ENCODE results near the gene AVEN. TPM values are rescaled to one million over a fixed set of nuclear protein-coding genes. Genes with fewer than 3 reads are reported as not detected.

Gene AVEN
- total RNA-seq, 1 donor from 2014 or later: 21.2 TPM

- DNase-seq (ENCODE audit: low spot score): no peak
These were observed 123.2 kb downstream of the AVEN start for GRCh38 chr15:33915571-33916407.

- DNase-seq (ENCODE audit: low spot score): no peak
These were observed 125.5 kb downstream of the AVEN start for GRCh38 chr15:33913459-33913858.

DNA sequence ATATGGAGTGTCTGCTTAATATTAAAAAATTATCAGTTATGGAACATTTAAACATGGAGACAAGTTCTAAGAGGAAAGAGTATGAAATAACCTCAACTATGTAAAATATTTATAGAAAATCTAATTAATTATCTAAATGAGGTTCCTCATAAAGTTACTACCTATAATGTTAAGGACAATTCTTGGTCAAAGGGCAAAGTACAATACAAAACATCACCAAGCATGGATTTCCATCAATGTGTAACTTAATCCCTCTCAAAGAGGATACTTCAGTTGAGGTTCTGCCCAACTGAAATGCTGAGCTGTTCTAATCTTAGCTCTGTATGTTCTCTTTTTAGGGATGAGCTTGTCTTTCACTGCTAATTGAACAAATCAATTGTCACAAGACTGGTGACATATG lies 126.7 kb downstream of the AVEN start:
- no peak for DNase-seq (ENCODE audit: low spot score)

DNA sequence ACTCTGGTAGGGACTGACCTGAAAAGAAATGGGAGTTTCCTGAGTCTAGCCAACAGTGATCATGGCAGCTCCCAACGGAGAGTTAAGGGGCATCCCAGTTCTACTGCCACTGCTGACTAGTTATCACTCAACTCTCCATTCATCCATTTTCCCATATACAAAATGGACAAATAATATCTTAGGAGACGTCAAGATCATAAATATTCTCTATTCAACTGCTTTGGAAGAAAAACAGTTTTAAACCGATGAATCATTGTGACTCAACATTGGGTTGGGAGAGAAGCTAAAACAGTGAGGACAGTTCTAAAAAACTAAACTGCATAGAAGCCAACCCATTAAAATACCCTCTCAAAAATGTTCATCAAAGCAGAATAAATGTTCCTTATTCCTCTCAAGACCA lies 128.3 kb downstream of the AVEN start:
- no peak for DNase-seq (ENCODE audit: low spot score)

DNA sequence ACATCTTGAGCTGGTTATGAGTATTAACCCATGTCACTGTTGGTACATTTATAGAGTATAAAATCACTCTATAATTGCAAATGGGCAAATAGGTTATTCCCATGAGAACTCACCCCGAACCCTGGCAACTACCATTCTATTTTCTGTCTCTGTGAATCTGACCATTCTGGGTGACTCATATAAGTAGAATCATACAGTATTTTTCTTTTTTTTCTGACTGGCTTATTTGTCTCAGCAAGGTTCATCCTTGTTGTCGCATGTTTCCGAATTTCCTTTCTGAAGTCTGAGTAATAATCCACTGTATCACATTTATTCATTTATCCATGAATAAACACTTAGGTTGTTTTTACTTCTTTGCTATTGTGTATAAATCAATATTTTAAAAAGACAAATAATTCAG lies 130.6 kb downstream of the AVEN start:
- no peak for DNase-seq (ENCODE audit: low spot score)

DNA sequence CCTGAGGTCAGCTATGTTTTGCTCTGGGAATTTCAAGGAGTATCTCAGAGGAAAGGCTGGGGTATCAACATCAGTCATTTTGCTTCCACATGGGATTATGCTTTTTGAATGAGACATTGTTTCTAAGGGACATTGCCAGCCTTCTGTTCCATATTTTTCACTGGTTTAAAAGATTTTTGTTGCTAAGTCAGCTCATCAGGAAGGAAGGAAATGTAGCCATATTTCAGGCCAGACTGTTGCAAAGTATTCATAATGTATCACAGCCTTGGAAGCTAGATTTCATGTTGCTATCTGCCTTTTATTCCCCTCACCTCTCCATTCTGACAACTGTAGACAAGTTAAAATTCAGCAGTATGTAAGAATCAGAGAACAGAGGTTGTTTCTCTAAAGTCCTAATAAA lies 131.7 kb downstream of the AVEN start:
- DNase-seq (ENCODE audit: low spot score): no peak

GRCh38 chr15:33903661-33904060 lies 135.3 kb downstream of the AVEN start:
- no peak for DNase-seq (ENCODE audit: low spot score)

- no peak for DNase-seq (ENCODE audit: low spot score)
These were observed 137.0 kb downstream of the AVEN start for GRCh38 chr15:33902043-33902442.

DNA sequence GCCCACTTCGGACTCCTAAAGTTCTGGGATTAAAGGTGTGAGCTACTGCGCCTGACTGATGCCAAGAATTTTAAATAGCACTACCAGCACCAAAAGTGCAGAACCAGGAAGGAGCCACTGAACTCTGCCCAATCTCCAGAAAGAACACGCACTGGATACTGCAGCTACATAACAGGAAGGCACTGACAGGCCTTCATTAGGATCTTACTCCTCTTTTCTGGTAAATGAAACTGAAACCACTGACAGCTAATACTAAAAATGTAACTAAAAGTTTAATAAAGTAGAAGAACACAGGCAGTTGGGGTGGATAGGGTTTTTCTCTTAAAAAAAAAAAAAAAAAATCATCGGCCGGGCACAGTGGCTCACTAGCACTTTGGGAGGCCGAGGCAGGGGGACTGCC lies 144.8 kb downstream of the AVEN start:
- no peak for DNase-seq (ENCODE audit: low spot score)

DNA sequence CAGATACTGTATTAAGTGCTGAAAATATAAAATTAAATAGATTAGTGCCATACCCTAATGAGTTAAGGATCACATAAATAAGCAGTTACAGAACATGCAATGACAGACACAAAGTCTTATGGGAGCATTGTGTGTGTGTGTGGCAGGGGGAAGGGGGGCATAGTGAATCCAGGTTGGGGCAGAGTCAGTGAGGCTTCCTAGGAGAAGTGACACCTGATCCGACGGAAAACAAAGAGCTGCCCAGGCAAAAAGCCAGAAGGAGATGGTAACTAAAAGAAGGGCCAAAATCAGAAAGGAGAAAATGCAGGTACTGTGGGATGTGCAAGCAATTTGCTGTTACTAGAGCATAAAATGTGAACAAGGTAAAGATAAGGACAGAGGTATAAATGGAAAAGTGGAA lies 150.8 kb downstream of the AVEN start:
- DNase-seq (ENCODE audit: low spot score): no peak

GRCh38 chr15:33882921-33883320 lies 156.1 kb downstream of the AVEN start:
- no peak for DNase-seq (ENCODE audit: low spot score)

DNA sequence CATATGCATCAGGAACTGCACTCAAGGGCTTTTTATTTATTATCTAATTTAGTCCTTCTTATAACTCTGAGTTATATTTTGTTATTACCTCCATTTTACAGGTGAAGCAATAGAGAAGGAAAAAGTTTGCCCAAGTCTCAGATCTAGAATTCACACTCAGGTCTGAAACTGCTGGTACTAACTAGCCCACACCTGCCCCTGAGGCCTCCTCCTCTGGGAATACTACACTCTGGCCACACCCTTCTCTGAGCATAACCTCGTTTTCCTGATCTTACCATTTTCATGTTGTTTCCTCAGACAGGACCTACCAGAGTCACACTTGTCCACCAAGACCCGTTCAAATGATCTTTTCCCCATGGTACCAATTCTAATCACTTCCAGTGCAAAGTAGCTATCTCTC lies 164.8 kb downstream of the AVEN start:
- DNase-seq (ENCODE audit: low spot score): no peak

DNA sequence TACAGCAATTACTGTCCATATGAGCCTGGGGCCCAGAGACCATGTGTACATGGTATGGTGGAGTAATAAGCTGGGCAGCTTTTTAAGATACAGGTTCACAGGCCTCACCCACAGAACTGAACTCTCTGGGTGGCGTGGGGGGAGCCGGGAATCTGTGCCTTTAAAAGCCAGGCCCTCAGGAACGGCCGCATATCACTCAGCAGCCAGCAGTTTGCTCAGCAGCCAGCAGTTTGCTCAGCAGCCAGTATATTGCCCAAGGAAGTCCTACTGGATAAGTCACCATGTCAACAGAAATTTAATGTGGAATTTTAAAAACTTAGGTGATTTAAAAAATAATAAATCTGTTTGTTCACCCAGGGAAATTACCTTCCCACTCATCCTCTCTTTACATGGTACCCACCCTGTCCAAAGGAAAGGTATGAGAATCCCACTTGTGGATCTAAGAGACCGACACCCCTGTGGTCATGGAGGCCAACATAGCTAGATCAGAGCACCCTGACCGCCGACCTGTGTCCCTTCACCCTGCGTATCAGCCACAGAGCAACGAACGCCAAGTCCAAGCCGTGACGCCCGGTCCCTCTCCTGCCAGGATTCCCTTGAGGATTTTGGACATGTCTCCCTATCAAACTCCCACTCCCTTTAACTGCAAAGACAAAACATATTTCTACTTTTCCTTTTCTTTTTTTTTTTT lies 166.4 kb downstream of the AVEN start:
- DNase-seq (ENCODE audit: low spot score): no peak

GRCh38 chr15:33871980-33872379 lies 167.0 kb downstream of the AVEN start:
- DNase-seq (ENCODE audit: low spot score): no peak

- DNase-seq (ENCODE audit: low spot score): no peak
These were observed 172.8 kb downstream of the AVEN start for GRCh38 chr15:33866101-33866737.

DNA sequence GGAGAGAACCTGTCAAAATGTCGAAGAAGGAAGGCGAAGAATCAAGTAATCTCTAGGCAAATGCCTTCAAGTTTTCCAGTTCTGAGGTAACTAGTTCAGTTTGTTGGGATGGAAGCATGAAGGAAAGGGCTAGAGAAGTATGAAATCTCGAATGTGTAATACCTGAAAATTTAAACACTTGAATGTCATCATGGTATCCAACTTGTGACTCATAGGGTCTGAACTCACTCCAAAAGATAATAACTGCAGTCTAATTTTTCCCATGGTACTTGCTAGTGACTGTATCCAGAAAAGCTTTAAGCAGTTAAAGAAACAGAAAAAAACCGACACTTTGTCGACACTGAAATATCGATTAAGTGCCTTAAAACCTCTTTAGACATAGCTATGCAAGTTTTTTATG lies 173.6 kb downstream of the AVEN start:
- DNase-seq (ENCODE audit: low spot score): no peak

- no peak for DNase-seq (ENCODE audit: low spot score)
These were observed 174.5 kb downstream of the AVEN start for GRCh38 chr15:33864360-33865075.

- no peak for DNase-seq (ENCODE audit: low spot score)
These were observed 178.2 kb downstream of the AVEN start for GRCh38 chr15:33860754-33861153.

DNA sequence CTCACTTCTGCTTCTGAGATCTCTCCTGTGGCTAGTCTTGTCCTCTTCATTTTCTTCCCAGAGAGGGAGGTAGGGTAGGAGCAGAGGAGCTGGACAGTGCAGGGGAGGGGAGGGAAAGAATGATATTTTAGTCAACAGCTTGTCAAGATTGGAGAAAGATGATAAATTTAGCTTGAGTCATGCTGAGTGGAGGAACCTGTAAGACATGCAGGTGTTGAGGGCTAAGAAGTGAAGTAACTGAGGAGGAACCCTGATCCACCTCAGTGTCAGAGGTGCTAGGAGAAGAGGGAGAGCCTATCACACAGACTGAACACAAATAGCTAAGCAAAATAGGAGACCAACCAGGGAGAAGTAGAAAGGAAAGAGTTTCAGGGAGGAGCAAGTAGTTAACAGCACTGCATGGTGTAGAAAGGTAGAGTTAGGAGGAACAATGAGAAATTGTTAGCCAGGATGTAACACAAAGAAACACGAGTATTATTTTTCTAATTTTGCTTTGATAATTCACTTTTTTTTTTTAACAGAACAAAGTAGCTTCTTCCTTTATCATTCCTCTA lies 178.9 kb downstream of the AVEN start:
- no peak for DNase-seq (ENCODE audit: low spot score)

DNA sequence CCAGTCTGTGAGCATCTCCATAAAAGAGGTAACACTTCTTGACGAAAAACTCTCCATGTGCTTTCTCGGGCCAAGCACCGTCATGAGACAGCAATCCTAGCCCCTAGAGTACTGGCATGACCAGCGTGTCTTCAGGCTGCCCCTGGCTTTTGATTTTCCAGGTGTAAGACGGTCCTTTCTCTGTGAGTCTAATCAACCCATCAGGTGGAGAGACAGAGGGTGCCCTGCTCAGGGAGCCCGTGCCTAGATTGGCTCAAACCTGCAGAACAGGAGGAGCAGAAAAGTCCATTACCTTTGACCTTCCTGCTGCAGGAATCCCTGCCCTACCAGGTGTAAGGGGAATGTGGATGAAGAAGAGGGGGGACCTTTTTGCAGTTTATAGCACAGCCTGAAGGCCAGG lies 180.2 kb downstream of the AVEN start:
- no peak for DNase-seq (ENCODE audit: low spot score)

GRCh38 chr15:33857726-33858125 lies 181.3 kb downstream of the AVEN start:
- DNase-seq (ENCODE audit: low spot score): no peak
